SK-N-MC (cell line): ENCODE data around the gene TTC28.

ENCODE experiments used
- EZH2 ChIP-seq: fragments of 200-600 bp; sonication (generic); IDR thresholded peaks from one replicate; pipeline ENCODE4 v1.6.1; 2017; ENCODE audit warnings: antibody characterized with exemption
- FOXP2 ChIP-seq: optimal IDR thresholded peaks from 2 replicates; pipeline ENCODE3; 2011; ENCODE audit warnings: mild to moderate bottlenecking, moderate library complexity; ENCODE audit not compliant: insufficient read depth; ENCODE audit errors: extremely low read length, control extremely low read depth
- POLR2AphosphoS5 ChIP-seq: IDR thresholded peaks from 2 replicates; pipeline ENCODE4 v1.6.1; 2012; ENCODE audit warnings: mild to moderate bottlenecking, low read depth, low read length, borderline replicate concordance

DNA sequence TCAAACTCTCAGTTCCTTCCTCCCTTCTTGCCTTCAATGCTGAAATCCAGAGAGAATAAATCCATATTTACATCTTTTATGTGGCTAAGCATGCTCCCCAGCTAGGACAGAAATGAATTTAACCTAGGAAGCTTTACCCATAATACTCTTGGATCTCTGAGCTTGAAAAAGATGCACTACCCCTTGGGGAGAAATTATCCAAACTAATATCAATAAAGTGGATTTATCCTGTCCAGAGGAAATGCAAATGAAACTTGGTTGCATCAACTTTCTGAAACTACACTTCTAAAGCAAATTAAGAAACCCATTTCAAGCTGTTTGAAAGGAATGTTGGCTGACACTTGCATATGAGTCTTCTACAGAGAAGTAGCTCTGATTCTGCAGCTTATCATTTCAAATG is 347.9 kb downstream of the TTC28 start:
- TF ChIP-seq POLR2AphosphoS5 = no peak
- TF ChIP-seq EZH2 = no peak
- TF ChIP-seq FOXP2 = no peak
